HepG2 (cell line): ENCODE results near the gene BBLN. TPM values are rescaled to one million over a fixed set of nuclear protein-coding genes. Genes with fewer than 3 reads are reported as not detected.
A peak's percentile ranks its signal among the peaks of the same experiment; 100 is the strongest.

ENCODE experiments used
- AKNA ChIP-seq: sonication (generic); formaldehyde crosslinking; IDR thresholded peaks from 2 replicates; pipeline ENCODE4 v1.4.0; 2020; ENCODE audit warnings: missing genetic modification reagents, borderline replicate concordance
- HIC2 ChIP-seq: sonication (generic); formaldehyde crosslinking; IDR thresholded peaks from 2 replicates; pipeline ENCODE4 v1.9.0; 2022; ENCODE audit warnings: low read depth, missing genetic modification reagents
- KMT2B ChIP-seq: IDR thresholded peaks from 2 replicates; pipeline ENCODE4 v1.6.1; 2016; ENCODE audit warnings: missing genetic modification reagents, missing compliant biosample characterization
- polyA plus RNA-seq, 8 experiments: library from polyadenylated mRNA; depleted of rRNA in 3 of 8; stranded (reverse) in 7 of 8; unstranded in 1 of 8; fragments of >200 nt; fragmentation: Illumina TruSeq in 4 of 8; extraction: Trizol in 4 of 8; gene quantifications; 2 replicates each; pipeline versions ENCODE4 v1.2.1 to v1.2.3, GENCODE V29; 2011 to 2016; ENCODE audit warnings: low read depth in 4 of 8, missing spikeins in 1 of 8, mixed read lengths in 1 of 8; ENCODE audit not compliant: insufficient read depth in 1 of 8
- total RNA-seq, 5 experiments: library from RNA; depleted of rRNA; stranded (reverse); fragments of >200 nt; fragmentation: Illumina TruSeq; extraction: Trizol; gene quantifications; 2 replicates each; pipeline ENCODE4 v1.2.3, GENCODE V29; 2016; ENCODE audit warnings: low read depth in 1 of 5

BBLN gene
- total and polyA plus RNA-seq, 2 of the 13 experiments (the other 11 are each of a cell fraction or from before 2014, with no cell fraction given) = 27.6 to 33.1 TPM

GRCh38 chr9:128153060-128153946 is 6.8 kb upstream of the BBLN start (continued):
- TF ChIP-seq AKNA (CRISPR knock-in tag) = no peak
- peak; percentile 63; the same call in 1 of the 2 replicates for TF ChIP-seq HIC2
- no peak for TF ChIP-seq KMT2B (CRISPR knock-in tag)
